Limb (tissue), 2 donors: ENCODE results near the gene USP47.

Experiments
- DNase-seq, 2 donors: peaks; one replicate each; pipeline ENCODE4 v3.0.0-alpha.2; 2016; ENCODE audit errors: extremely low spot score in 2 of 2

USP47 gene

DNA sequence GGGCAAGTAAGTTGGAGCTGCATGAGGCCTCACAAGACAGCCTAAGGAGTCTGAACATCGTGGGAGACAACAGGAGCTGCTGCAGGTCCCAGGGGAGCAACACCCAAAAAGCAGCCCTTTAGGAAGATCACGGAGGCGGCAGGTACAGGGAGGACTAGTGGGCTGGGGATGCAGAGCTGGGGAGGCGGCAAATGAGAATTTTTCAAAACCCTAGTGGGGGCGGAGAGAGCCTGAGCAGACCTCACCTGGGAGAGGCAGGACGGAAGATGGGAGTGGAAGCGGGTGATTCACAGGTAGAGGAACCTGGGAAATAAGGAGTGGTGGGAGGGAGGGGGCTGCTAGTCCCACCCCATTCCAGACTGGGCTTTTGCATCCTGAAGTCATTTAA is 124.6 kb downstream of the USP47 start:
- DNase-seq = no peak

DNA sequence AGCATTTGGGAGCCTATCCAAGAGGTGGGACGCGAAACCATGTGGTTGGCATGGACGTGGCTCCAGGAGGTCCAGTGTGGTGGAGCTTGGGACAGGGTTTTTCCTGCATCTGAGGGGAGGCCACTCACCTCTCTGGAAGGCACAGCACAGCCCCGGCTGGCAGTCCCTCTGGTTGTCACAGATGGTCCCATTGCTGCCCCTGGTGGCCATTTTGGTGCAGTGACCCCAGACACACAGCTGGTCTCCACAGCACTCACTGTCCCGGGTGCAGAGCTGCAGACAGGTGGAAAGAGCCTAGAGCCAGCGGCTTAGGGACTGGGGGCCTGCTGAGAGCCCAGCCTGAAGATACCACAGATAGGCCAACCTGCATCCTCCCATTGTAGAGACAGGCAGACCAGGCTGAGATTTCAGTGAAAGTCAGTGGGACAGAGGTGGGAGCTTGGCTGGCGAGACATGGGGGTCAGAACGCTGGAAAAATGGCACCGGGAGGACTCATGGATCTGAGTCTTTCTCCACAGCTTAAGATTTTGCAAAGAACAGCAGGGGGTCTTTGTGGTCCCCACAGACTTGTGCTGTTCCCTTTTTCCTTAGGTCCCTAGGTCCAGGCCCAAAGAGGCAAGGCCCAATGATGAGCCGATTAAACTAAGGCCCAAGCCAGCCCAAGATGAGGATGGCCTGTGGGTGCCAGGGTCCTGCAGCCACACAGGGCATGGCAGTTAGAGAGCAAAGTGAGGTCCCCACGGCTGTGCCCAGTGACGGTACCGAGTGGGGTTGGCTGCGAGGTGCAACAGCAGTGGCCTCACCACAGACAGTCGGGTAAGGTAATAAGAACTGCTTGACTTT is 125.3 kb downstream of the USP47 start:
- peak; percentile 51 to 78 for DNase-seq

DNA sequence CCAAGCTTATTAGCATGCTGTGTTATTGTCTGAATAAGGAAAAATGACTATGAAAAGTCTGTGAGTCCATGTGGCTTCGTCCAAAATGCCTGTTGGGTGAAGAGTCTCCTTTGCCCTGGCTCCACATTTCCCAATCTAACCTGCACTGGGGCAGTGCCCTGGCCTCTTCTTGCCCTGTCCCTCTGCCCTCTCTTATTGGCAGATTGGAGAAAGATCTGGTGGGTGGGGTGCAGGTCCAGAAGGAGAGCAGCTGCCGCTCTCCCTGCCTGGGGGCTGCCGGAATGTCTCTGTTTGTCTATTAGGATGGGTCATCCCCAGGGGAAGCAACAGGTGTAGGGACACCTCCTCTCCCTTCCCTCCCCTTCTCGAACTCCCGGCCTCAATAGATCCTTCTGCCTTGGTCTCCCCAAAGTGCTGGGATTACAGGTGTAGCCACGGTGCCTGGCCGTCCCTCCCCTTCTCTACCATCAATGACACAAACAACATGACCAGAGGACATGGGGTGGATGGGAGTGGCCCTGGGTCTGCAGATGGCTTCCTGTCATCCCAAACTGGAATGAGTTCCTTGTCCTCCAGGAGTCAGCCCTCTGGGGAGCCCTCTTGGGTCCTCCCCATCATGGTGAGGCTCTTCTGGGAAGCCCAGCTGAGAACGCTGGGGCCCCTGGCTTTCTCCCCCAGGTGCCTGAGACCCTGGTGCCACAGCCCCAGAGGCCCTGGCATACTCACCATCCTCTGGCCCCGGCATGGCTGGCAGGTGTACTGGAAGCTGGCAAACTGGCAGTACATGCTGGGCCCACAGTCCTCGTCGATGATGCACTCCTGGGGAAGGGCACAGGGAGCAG is 126.1 kb downstream of the USP47 start:
- DNase-seq = no peak

DNA sequence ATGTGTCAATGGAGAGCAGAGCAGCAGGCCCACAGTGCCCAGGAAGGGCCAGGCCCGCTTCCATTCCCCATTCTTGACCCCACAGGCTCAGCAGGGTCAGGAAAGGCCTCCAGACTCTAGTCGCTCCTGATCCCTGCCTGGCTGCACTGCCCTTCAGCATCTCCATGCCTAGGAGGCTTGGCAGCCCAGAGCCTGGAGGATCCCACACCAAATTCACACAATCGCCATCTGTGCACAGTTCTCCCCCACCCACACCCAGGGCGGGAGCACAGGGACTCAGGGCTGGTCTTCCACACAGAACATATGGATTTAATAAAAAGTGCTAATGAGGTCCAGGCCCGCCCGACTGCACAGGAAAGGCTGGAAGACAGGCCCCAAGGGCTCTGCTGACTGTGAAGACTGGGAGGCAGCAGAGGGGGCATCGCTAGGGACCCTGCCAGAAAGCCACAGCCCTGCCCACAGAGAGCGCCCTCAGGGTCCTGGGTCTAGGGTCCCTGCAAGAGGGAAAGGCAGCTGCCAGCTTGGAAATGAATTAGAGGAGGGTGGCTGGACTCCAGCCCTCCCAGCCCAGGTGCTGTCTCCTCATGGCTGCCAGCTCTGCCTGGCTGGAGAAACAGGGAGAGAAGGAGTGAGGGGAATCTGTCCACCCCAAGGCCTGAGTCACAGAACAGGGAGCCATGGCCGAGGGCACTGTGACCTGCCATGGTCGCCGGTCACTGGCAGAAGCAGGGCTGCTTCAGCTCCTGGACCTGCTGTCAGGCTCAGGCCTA is 126.9 kb downstream of the USP47 start:
- DNase-seq = peak; percentile 69 to 71

DNA sequence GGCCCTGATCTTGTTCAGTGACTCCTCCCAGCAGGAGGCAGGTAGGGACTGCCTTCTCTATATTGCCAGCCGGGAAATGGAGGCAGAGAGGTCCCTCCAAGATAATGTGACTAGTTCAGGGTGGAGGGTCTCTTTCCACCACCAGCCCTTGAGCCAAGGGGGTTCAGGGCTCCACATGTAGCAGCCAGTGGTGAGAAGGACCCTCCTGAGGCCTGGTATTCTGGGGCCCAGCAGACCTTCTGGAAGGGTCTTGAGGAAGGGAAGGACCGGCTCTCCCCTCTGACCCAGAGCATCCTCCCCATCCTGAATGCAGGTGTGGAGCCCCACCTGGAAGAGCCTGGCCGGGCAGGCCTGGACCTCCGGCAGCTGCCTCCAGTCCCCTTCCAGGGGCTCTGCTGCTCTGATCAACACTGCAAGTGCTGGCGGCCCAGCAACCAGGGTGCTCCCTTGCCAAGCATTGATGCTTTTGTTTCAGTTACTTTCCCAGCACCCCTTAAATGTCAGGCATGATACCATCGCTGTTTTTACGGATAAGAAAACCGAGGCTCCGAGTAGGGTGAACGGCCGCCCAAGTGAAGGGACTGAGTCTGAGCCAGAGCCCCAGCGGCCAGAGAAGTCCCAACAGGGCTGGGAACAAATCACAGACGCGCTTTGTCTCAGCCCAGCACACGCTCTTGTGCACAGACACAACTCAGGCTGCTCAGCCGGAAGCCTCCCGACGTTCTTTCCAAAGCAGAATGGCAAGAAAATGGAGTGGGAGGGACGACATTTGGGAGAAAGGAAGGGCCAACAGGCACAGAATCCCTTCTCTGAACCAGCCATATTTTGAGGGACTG is 127.8 kb downstream of the USP47 start:
- DNase-seq = no peak

DNA sequence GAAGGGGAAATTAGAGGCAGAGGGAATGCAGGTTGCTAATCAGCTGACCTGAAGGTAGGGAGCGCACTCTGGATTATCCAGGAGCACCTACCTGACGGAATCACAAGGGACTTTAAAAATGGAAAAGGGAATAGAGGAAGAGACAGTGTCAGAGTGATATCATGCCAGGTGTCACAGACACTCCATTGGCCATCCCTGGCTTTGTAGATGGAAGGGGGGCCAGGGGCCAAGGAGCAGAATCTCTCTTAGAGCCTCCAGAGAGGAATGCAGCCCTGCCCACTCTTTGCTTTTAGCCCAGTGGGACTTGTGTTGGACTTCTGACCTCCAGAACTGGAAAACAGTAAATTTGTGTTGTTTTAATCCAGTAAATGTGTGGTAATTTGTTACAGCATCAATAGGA is 128.8 kb downstream of the USP47 start:
- no peak for DNase-seq

DNA sequence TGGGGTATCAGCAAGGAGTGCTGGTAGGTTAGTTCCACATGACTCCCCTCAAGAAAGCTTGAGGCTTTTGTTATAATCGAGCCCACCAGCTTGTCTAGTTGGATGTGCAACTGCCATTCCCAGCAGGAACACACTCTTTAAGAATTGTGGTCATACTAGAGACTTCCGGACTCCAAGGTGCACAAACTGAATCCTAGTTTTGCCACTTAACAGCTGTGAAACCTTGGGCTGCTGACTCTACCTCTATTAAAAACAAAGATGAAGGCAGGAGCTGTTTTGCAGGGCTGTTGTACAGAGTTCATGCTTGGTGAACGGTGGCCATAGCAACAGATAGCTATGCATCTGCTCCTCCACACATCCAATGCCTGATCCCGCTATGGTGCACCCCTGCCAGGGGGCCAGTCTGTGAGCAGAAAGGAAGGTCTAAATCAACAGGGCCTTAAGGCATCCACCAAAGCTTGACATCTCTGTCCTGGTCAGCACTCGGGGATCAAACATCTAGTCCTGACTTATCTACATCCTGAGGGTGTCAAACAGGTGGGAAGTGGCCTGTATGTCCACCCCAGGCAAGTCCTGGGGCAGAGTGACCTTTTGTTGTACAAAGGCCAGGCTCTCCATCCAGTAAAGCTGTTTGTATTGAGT is 130.3 kb downstream of the USP47 start:
- peak; percentile 43 to 46 for DNase-seq

DNA sequence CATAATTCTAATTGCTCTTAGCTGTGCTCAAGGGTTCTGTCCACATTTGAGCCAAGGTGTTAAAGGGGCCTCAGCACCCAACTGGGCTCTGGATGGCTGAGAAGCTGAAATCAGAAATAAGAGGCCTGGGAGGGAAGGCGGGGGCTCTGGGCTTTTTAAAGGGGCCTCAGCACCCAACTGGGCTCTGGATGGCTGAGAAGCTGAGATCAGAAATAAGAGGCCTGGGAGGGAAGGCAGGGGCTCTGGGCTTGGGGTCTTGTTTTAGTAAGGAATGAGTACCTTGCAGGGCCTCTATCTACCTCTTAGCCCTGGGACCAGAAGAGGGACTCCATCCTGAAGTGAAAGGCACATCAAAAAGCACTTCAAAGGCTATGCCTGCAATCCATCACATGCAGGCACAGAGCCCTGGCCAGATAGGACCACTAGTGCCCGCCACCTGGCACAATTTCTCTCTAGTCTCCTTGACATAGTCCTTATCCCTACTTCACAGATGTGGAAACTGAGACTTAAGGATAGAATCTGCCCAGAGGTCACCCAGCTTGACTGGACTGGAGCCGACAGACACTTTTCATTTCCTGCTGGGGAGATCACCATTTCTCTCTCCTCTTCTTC is 131.1 kb downstream of the USP47 start:
- DNase-seq = no peak

DNA sequence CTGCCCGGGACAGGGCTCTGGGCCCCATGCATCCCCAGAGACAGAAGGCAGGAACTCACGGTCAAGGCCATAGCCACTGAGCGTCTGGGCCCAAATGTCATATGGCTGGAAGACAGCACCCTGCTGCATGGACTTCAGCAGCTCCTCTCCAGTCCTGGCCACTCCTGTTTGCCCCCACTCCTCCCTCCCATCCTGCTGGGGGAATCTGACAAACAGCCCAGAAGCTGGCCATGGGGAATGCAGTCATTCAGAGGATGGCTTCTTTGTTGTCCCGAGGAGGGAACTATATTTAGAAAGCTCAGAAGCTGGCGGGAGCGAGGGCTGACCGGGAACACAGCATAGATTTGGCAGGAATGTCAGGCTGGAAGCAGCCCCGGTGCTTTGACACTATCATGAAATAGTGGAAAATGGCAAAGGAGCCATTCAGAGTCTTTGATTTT is 131.6 kb downstream of the USP47 start:
- peak; percentile 69 to 86 for DNase-seq

DNA sequence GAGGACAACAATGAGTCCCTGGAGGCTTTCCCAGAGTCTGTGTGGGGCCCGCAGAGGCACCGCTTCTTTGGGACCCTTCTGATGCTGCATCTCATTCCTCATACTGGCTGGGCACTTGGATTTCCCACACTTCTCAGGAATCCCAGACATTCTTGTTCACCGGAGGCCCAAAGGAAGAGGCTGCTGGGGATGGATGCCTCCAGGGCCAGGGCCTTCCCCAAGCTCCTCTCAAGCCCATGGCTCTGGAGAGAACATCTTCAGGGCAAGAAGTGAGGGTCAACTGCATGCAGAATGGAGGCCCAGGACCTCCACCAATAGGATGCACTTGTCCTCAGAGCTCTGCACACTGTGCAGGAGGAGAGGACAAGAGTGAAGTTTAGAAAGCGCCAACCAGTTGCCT is 132.1 kb downstream of the USP47 start:
- DNase-seq = no peak

DNA sequence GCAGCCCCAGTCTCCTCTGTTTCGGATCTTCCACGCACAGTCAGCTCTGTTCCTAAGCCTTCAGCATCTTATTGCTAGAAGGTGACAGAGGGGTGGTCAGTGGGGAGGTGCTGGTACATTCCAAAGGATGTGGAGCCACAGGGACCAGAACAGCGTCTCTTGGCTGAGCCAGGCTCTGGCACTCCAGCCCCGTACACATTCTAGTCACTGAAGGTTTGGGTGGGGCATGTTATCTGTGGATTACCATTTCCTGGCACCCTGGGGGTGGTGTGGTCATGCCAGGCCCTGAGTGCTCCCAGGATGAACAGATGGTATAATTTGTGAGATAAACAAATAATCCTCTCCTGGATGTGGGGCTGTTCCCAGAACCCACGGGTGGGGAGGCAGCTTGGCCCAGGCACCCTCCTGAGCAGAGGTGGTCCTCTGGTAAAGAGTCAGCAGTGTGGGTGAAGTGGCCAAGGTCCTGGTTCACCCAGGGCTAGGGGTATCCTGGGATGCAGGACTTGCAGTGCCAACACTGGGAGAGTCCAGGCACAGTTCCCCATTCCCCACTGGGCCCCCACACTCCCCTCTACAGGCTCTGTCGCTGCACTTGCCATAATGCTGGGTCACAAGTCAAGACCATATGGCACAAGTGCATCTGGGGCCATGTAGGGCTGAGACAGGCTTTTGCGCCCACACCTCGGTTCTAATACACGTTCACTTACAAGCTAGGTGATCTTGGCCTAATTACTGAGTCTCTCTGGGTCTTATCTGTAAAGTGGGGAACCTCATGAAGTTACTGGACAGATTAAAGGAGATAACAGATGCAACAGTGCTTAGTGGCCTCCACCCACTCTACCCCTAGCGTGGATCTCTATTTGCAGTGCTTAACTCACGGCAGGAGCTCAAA is 133.7 kb downstream of the USP47 start:
- DNase-seq = no peak

DNA sequence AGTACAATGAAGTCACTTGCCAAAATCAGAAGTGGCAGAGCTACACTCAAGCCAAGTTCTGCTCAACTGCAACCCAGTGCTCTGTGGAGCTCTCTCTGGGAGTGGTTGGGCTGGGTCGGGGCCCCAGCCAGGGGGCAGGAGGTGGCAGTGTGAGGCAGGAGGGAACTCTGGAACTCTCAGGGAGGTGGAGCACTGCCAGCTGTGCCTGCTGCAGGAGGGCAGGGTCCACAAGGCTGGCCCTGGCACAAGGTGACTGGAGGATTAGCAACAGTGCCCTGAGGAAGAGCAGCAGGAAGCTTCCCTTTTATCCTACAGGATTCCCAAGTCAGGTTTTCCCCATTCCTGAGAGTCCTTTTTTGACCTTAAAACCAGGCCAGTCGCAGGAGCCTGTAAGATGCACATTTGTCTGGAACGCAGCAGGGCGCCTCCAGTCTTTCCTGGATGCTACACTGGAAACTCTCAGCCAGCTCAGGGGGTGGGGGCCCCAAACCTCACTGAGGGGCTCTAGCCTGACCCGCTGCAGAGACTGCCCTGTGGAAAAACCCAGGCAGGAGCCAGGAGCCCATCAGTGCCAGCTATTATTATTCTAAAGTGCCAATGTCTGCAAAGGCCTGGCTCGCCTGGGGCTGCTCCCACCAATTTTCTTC is 134.8 kb downstream of the USP47 start:
- peak in 1 of 2 donors; percentile 52 for DNase-seq

DNA sequence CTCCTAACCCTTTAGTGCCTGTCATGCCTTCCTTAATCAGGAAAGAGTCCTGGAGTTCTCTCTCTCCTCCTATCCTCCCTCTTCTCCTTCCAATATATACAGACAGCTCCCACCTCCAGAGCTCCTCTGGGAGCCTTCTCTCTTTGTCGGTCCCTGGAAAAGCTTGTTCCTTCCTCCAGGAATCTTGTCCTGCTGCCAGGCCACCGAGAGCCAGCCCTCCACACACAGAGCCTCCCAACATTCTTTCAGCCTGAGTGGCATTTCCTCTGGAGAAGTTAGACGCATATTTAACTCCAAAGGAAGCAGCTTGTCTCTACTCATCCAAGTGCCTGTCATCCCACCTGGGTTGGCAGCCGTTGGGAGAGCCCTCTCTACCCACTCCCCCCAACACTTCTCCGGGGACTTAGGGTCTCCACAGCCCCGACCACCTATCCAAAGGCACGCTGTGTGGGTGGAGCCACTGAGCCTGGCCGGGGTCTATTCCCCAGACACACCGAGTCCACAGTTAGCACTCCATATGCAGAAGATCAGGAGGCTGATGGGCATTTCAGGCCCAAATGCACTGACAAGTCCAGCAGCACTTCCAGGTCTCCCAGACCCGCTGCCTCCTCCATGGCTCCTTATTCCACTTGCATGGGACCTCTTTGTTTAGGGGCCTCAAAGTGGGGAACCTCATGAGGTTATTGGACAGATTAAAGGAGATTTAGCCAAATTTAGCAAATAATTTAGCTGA is 135.6 kb downstream of the USP47 start:
- DNase-seq = peak; percentile 64 to 71

DNA sequence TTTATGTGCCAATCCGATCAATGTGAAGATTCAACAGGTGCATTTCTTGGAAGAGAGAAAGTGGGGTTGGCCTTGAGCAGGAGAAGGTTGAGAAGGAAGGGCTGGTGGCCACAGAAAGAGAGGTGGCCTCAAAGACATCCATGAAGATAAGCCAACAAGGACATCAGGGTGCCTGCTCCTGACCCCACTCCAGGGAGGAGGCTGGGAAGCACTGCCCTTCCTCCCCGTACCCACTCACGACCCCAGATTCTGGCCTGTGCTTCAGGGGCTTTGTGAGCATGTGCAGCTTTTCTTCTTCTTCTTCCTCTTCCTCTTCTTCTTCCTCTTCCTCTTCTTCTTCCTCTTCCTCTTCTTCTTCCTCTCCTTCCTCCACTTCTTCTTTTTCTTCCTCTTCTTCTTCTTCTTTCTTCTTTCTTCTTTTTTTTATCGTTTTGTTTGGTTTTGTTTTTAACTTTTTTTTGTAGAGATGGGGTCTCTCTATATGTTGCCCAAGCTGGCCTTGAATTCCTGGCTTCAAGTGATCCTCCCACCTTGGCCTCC is 136.4 kb downstream of the USP47 start:
- no peak for DNase-seq

DNA sequence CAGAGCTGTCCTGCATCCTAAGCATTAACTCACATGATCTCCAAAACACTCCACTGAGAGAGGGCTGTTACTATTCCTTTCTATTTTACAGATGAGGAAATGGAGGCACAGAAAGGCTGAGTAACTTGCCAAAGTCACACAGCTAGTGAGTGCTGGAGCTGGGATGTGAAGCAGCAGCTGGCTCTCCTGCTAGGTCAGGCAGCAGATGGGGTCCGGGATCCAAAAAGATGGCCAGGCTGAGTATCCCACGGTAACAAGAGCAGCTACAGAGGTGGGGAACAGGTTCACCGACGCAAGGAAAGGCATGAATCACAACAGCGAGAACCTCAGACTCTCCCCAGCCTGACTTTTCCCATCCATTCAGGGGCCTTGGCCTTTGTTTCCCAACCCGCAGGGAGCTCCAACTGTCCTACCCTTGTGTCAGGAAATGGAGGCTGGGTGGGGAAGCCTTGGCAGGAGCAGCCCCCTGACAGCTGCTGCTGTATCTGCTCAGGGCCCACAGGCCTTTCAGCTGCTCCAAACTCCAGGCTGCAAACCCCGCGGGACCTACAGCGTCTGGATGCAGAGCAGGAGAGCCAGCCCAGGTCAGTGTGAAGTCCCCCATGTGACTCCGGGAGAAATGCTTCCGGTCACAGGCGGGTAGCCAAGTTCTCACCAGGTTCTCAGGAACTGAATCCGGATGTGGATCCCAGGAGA is 137.2 kb downstream of the USP47 start:
- peak; percentile 66 to 73 for DNase-seq

DNA sequence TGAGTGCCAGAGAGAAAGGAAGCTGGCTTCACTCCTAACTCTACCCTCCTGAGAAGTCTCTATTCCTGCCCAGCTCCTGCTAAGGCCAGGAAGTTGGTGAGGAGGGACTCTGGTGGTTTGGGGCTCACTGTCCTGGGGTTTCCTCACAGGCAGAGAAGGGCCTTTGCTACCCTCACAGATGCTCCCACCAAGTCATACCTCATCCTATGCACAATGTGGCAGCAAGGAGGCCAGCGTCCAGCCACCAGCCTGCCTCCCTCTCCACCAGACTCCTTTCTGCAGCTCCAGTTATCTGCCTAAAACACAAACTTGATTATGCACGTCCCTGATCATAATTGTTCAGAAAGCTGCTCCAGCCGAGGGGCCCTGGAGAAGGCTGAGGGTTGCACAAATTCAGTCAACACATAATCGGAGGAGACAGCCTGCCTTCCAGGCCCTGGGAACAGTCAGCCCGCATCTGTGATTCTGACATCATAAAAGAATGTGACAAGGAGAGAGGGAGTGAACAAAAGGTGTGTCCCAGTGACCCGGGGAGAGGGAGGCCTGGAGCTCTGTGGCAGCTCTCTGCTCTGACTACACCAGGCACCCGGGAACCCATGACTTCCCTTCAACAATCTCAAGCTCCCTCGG is 137.8 kb downstream of the USP47 start:
- peak in 1 of 2 donors; percentile 43 for DNase-seq
